Hematopoietic multipotent progenitor cell treated with erythropoietin and hydrocortisone succinate and interleukin-3 and kit ligand, for 15 days (in vitro differentiated cells): Measurements from ENCODE around the gene ZFYVE9.

Experiments
- DNase-seq: peaks from one replicate; pipeline ENCODE4 v3.0.0-alpha.2; 2015; ENCODE audit warnings: low spot score

Gene ZFYVE9

GRCh38 chr1:52393174-52393573 is 251.3 kb downstream of the ZFYVE9 start:
- DNase-seq: no peak
